PFSK-1 (cell line): ENCODE data around the gene CLEC16A.

Experiments used
- POLR2AphosphoS5 ChIP-seq: IDR thresholded peaks from 2 replicates; pipeline ENCODE4 v1.6.1; 2012; ENCODE audit warnings: low read depth, mild to moderate bottlenecking, control low read depth, low read length, moderate library complexity
- SIN3A ChIP-seq: IDR thresholded peaks from 2 replicates; pipeline ENCODE4 v1.6.1; 2012; ENCODE audit warnings: mild to moderate bottlenecking, low read length, moderate library complexity, borderline replicate concordance; ENCODE audit not compliant: insufficient read depth
- TAF1 ChIP-seq: IDR thresholded peaks from 2 replicates; pipeline ENCODE4 v1.6.1; 2012; ENCODE audit warnings: low read length, control low read depth, borderline replicate concordance; ENCODE audit not compliant: insufficient read depth

DNA sequence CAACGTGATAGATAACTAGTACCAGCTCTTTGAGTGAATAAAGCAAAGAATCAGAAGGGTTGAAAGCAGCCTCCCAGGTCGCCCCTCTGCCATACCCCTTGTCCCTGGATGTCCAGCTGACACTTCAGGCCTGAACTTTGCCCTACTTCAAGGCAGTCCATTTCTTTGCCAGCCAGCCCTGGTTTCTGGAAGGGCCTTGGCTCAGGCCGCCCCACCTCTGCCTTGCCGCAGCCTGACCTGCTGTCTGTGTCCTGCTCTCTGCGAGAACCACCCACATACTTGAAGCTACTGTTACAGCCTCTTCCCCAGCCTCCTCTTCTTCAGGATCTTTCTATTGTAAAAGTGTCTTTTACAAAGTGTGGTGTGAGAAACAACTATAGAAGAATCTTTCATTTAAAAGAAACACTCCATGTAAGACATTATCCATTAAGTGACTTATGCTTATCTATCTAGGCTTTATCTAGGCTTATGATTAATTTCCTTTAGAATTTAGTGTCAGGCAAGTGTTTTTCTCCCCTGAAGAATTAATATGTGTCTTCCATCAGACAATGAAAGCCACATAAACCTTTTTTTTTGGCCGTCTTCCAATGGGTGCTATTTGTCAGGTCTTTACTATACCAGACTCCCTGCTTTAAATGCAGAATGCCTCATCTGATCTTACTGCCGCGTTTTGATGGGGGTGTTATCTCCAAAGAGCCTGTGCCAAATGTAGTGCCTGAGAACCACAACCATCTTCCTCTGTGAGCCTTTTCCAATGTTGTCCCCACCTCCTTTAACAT lies 177.7 kb downstream of the CLEC16A start:
- TF ChIP-seq SIN3A (no peak), POLR2AphosphoS5 (no peak), TAF1 (no peak)
